NCI-H2029 (cell line): ENCODE results near the gene PRR9.

Experiments used
- DNase-seq: peaks from one replicate; lab custom pipeline; 2025; lab: John Stamatoyannopoulos, UW

The PRR9 gene

DNA sequence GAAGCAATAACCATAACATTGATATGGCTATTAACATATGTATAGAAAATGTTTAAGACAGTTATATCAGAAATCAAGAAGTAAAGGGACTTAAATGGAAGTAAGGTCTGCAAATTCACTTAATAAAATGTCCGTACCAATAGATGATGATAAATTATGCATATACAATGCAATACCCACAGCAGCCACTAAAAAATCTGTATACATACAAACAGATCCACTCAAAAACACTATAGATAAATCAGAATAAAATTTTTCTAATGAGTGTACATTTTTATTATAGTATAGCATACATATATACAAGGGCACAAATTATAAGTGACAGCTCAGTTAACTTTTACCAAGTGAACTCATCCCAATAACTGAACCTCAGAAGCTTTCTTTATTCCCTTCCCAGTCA lies 48.1 kb downstream of the PRR9 start:
- no peak for DNase-seq
